Peyer's patch (tissue), 4 donors: ENCODE data around the gene KLHL6. TPM values are rescaled to one million over a fixed set of nuclear protein-coding genes. Genes with fewer than 3 reads are reported as not detected.

Experiments
- DNase-seq, 3 donors: peaks; one replicate each; pipeline ENCODE4 v3.0.0-alpha.2; 2017 to 2019
- H3K27ac ChIP-seq, 4 donors: fragments of 200-600 bp; sonication (generic); one replicate each; pipeline ENCODE4 v1.5.1; 2016 to 2019
- H3K27me3 ChIP-seq, 2 donors: fragments of 200-600 bp; sonication (generic); one replicate each; pipeline ENCODE4 v1.5.1; 2019
- H3K36me3 ChIP-seq, 3 donors: fragments of 200-600 bp; sonication (generic); one replicate each; pipeline ENCODE4 v1.5.1; 2016 to 2019
- H3K4me1 ChIP-seq, 4 donors: fragments of 200-600 bp; sonication (generic); one replicate each; pipeline ENCODE4 v1.5.1; 2016 to 2019
- H3K4me3 ChIP-seq, 4 donors: fragments of 200-600 bp; sonication (generic); 1 replicate in 3 of 4; 2 replicates in 1 of 4; pipeline ENCODE4 v1.5.1; 2016 to 2019; ENCODE audit warnings: mild to moderate bottlenecking in 1 of 4
- H3K9me3 ChIP-seq, 4 donors: fragments of 200-600 bp; sonication (generic); one replicate each; pipeline ENCODE4 v1.5.1; 2016 to 2019; ENCODE audit warnings: mild to moderate bottlenecking in 1 of 4
- CTCF ChIP-seq, 6 experiments: fragments of 450-650 bp in 4 of 6; fragments of 200-600 bp in 2 of 6; sonication (generic) in 1 of 6; IDR thresholded peaks; one replicate each; pipeline ENCODE4 v1.5.1; 2017 to 2019; ENCODE audit warnings: antibody characterized with exemption in 6 of 6, mild to moderate bottlenecking in 3 of 6, moderate library complexity in 1 of 6
- POLR2A ChIP-seq, 2 donors: fragments of 450-650 bp; IDR thresholded peaks; one replicate each; pipeline ENCODE4 v1.5.1; 2017; ENCODE audit warnings: antibody characterized with exemption in 2 of 2, mild to moderate bottlenecking in 2 of 2, moderate library complexity in 2 of 2
- total RNA-seq, 4 donors: library from RNA; depleted of rRNA; stranded (reverse); fragments of >200 nt; gene quantifications; one replicate each; pipeline ENCODE4 v1.1.0, GENCODE V29; 2016

Gene KLHL6
- total RNA-seq, 4 donors from 2014 or later = 1.6 to 53.6 (median 4.9) TPM

GRCh38 chr3:183460081-183461055 is 95.1 kb downstream of the KLHL6 start:
- TF ChIP-seq POLR2A (IDR thresholded peaks at IDR 0.05) (no peak), CTCF (IDR thresholded peaks at IDR 0.05) (no peak)
- DNase-seq = no peak
- Histone ChIP-seq H3K4me1 (no peaks in the 10 kb centered on the region), H3K9me3 (no peaks in the 10 kb centered on the region), H3K36me3 (no peaks in the 10 kb centered on the region), H3K4me3 (no peak overlapping the region), H3K27ac (no peak overlapping the region), H3K27me3 (no peaks in the 10 kb centered on the region)

- Histone ChIP-seq H3K27ac (no peak overlapping the region), H3K4me3 (no peak overlapping the region), H3K4me1 (no peaks in the 10 kb centered on the region), H3K9me3 (no peaks in the 10 kb centered on the region), H3K27me3 (no peaks in the 10 kb centered on the region), H3K36me3 (peaks cover 0 to 13% (median 0%) of the 10 kb centered on the region in 3 donors)
- no peak for TF ChIP-seq CTCF (IDR thresholded peaks at IDR 0.05)
- no peak for TF ChIP-seq POLR2A (IDR thresholded peaks at IDR 0.05)
- DNase-seq = no peak
Measured at GRCh38 chr3:183455089-183455488, 100.4 kb downstream of the KLHL6 start.

GRCh38 chr3:183454064-183454463 is 101.4 kb downstream of the KLHL6 start:
- Histone ChIP-seq H3K36me3 (peaks cover 0 to 13% (median 0%) of the 10 kb centered on the region in 3 donors), H3K9me3 (no peaks in the 10 kb centered on the region), H3K27me3 (no peaks in the 10 kb centered on the region), H3K4me1 (peaks cover 0 to 8% (median 0%) of the 10 kb centered on the region in 4 donors), H3K27ac (no peak overlapping the region), H3K4me3 (no peak overlapping the region)
- no peak for DNase-seq
- no peak for TF ChIP-seq CTCF (IDR thresholded peaks at IDR 0.05)

- H3K4me3 ChIP-seq = no peak overlapping the region
- H3K36me3 ChIP-seq = peaks cover 0 to 13% (median 0%) of the 10 kb centered on the region in 3 donors
- TF ChIP-seq POLR2A (IDR thresholded peaks at IDR 0.05) (no peak), CTCF (IDR thresholded peaks at IDR 0.05) (no peak)
- DNase-seq = no peak
- H3K9me3 ChIP-seq = no peaks in the 10 kb centered on the region
- peaks cover 0 to 17% (median 3%) of the 10 kb centered on the region in 4 donors for H3K4me1 ChIP-seq
- no peak overlapping the region for H3K27ac ChIP-seq
- no peaks in the 10 kb centered on the region for H3K27me3 ChIP-seq
Measured at GRCh38 chr3:183449791-183450190, 105.7 kb downstream of the KLHL6 start.

GRCh38 chr3:183449391-183449790 is 106.1 kb downstream of the KLHL6 start:
- Histone ChIP-seq H3K9me3 (no peaks in the 10 kb centered on the region), H3K4me1 (peaks cover 0 to 17% (median 3%) of the 10 kb centered on the region in 4 donors), H3K27me3 (no peaks in the 10 kb centered on the region), H3K36me3 (peaks cover 0 to 10% (median 0%) of the 10 kb centered on the region in 3 donors), H3K27ac (no peak overlapping the region), H3K4me3 (no peak overlapping the region)
- no peak for TF ChIP-seq CTCF (IDR thresholded peaks at IDR 0.05)
- no peak for TF ChIP-seq POLR2A (IDR thresholded peaks at IDR 0.05)
- DNase-seq = no peak
